ENCODE measurements around the gene CASP7. TPM values are rescaled to one million over a fixed set of nuclear protein-coding genes. Genes with fewer than 3 reads are reported as not detected.

The CASP7 gene
- total RNA-seq, 1 donor from 2014 or later, result 11.6 TPM

GRCh38 chr10:113736576-113736975 is 56.9 kb downstream of the CASP7 start:
- H3K9me3 Mint-ChIP-seq (ENCODE audit: low read depth), result no peaks in the 10 kb centered on the region

DNA sequence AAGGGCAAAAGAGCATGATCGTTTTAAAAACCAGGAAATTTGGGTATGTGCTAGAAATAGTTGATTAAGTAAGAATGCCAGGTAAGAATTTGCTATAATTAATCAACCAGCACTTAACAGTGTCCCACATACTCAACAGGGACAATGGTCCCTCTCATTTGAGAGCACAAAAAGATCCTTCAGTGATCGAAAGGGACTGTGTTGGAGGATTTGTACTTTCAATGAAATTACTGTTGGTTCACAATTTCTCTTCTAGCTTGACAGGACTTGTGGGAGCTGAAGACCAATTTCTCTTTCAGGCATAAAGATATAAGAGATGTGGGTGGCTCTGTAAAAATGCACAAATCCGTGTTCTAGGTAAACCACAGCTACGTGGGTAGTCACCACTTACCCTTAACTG is 59.3 kb downstream of the CASP7 start:
- H3K4me3 Mint-ChIP-seq (ENCODE audit: low read depth), result no peak overlapping the region

More at GRCh38 chr10:113736576-113736975, 56.9 kb downstream of the CASP7 start:
- Mint-ChIP-seq H3K27me3 (no peaks in the 10 kb centered on the region), H3K4me3 (ENCODE audit: low read depth) (no peak overlapping the region), H3K27ac (no peak overlapping the region), H3K4me1 (ENCODE audit: low read depth) (peaks cover 19% of the 10 kb centered on the region), H3K36me3 (ENCODE audit: insufficient read depth) (no peaks in the 10 kb centered on the region)
- TF ChIP-seq CTCF (IDR thresholded peaks at IDR 0.05; ENCODE audit: unreplicated experiment), result no peak
- no peak for DNase-seq (ENCODE audit: low spot score, unreplicated experiment)

GRCh38 chr10:113739577-113739976 is 59.9 kb downstream of the CASP7 start:
- H3K27me3 Mint-ChIP-seq, result peaks cover 3% of the 10 kb centered on the region
- H3K4me3 Mint-ChIP-seq (ENCODE audit: low read depth), result no peak overlapping the region
- no peaks in the 10 kb centered on the region for H3K36me3 Mint-ChIP-seq (ENCODE audit: insufficient read depth)
- peaks cover 19% of the 10 kb centered on the region for H3K4me1 Mint-ChIP-seq (ENCODE audit: low read depth)
- H3K9me3 Mint-ChIP-seq (ENCODE audit: low read depth), result peaks cover 3% of the 10 kb centered on the region
- DNase-seq (ENCODE audit: low spot score, unreplicated experiment), result no peak
- no peak overlapping the region for H3K27ac Mint-ChIP-seq
- no peak for TF ChIP-seq CTCF (IDR thresholded peaks at IDR 0.05; ENCODE audit: unreplicated experiment)

More for the DNA sequence above, 59.3 kb downstream of the CASP7 start:
- TF ChIP-seq CTCF (IDR thresholded peaks at IDR 0.05; ENCODE audit: unreplicated experiment), result no peak
- no peak for DNase-seq (ENCODE audit: low spot score, unreplicated experiment)
- Mint-ChIP-seq H3K27me3 (peaks cover under 1% of the 10 kb centered on the region), H3K36me3 (ENCODE audit: insufficient read depth) (no peaks in the 10 kb centered on the region), H3K9me3 (ENCODE audit: low read depth) (peaks cover 3% of the 10 kb centered on the region), H3K27ac (no peak overlapping the region), H3K4me1 (ENCODE audit: low read depth) (peaks cover 19% of the 10 kb centered on the region)

GRCh38 chr10:113740850-113741249 is 61.1 kb downstream of the CASP7 start:
- TF ChIP-seq CTCF (IDR thresholded peaks at IDR 0.05; ENCODE audit: unreplicated experiment), result no peak
- Mint-ChIP-seq H3K9me3 (ENCODE audit: low read depth) (peaks cover 3% of the 10 kb centered on the region), H3K27ac (no peak overlapping the region), H3K27me3 (peaks cover 3% of the 10 kb centered on the region), H3K4me3 (ENCODE audit: low read depth) (no peak overlapping the region), H3K36me3 (ENCODE audit: insufficient read depth) (no peaks in the 10 kb centered on the region), H3K4me1 (ENCODE audit: low read depth) (peaks cover 15% of the 10 kb centered on the region)
- DNase-seq (ENCODE audit: low spot score, unreplicated experiment), result no peak

GRCh38 chr10:113742466-113742865 is 62.8 kb downstream of the CASP7 start:
- H3K4me3 Mint-ChIP-seq (ENCODE audit: low read depth), result no peak overlapping the region
- TF ChIP-seq CTCF (IDR thresholded peaks at IDR 0.05; ENCODE audit: unreplicated experiment), result no peak
- H3K27me3 Mint-ChIP-seq, result peaks cover 3% of the 10 kb centered on the region
- peaks cover 7% of the 10 kb centered on the region for H3K4me1 Mint-ChIP-seq (ENCODE audit: low read depth)
- peaks cover 3% of the 10 kb centered on the region for H3K9me3 Mint-ChIP-seq (ENCODE audit: low read depth)
- H3K36me3 Mint-ChIP-seq (ENCODE audit: insufficient read depth), result no peaks in the 10 kb centered on the region
- H3K27ac Mint-ChIP-seq, result no peak overlapping the region
- no peak for DNase-seq (ENCODE audit: low spot score, unreplicated experiment)

Measured in progenitor cell of endocrine pancreas (in vitro differentiated cells).